ENCODE measurements around the gene WFDC5. TPM values are rescaled to one million over a fixed set of nuclear protein-coding genes. Genes with fewer than 3 reads are reported as not detected.

Gene WFDC5
- total RNA-seq, 1 experiment from 2014 or later, result not detected

DNA sequence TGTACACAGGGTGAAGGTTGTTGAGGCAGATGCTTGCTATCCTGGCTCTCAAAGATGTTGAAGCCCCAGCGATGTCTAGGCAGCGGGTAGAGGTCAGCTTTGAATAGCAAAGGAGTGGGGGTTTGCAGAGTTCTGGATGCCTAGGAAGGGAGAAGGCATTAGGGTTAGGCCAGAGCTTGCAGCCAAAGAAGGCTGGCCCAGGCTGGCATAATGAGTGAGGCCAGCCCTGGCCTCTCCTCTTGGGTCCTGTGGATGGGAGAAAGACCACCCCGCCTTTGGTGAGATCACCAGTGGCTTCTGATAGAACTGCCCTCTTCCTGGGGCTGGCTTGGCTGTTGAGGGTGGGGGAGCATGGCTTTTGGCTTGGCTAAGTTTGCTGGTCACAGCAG lies 406 bp upstream of the WFDC5 start (continued):
- TF ChIP-seq, protein P1, sequence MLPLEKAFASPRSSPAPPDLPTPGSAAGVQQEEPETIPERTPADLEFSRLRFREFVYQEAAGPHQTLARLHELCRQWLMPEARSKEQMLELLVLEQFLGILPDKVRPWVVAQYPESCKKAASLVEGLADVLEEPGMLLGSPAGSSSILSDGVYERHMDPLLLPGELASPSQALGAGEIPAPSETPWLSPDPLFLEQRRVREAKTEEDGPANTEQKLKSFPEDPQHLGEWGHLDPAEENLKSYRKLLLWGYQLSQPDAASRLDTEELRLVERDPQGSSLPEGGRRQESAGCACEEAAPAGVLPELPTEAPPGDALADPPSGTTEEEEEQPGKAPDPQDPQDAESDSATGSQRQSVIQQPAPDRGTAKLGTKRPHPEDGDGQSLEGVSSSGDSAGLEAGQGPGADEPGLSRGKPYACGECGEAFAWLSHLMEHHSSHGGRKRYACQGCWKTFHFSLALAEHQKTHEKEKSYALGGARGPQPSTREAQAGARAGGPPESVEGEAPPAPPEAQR (CRISPR knock-in tag; IDR thresholded peaks at IDR 0.05), result no peak
- TF ChIP-seq, protein P2, sequence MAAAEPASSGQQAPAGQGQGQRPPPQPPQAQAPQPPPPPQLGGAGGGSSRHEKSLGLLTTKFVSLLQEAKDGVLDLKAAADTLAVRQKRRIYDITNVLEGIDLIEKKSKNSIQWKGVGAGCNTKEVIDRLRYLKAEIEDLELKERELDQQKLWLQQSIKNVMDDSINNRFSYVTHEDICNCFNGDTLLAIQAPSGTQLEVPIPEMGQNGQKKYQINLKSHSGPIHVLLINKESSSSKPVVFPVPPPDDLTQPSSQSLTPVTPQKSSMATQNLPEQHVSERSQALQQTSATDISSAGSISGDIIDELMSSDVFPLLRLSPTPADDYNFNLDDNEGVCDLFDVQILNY (CRISPR knock-in tag; IDR thresholded peaks at IDR 0.05), result no peak
- TF ChIP-seq, protein P3, sequence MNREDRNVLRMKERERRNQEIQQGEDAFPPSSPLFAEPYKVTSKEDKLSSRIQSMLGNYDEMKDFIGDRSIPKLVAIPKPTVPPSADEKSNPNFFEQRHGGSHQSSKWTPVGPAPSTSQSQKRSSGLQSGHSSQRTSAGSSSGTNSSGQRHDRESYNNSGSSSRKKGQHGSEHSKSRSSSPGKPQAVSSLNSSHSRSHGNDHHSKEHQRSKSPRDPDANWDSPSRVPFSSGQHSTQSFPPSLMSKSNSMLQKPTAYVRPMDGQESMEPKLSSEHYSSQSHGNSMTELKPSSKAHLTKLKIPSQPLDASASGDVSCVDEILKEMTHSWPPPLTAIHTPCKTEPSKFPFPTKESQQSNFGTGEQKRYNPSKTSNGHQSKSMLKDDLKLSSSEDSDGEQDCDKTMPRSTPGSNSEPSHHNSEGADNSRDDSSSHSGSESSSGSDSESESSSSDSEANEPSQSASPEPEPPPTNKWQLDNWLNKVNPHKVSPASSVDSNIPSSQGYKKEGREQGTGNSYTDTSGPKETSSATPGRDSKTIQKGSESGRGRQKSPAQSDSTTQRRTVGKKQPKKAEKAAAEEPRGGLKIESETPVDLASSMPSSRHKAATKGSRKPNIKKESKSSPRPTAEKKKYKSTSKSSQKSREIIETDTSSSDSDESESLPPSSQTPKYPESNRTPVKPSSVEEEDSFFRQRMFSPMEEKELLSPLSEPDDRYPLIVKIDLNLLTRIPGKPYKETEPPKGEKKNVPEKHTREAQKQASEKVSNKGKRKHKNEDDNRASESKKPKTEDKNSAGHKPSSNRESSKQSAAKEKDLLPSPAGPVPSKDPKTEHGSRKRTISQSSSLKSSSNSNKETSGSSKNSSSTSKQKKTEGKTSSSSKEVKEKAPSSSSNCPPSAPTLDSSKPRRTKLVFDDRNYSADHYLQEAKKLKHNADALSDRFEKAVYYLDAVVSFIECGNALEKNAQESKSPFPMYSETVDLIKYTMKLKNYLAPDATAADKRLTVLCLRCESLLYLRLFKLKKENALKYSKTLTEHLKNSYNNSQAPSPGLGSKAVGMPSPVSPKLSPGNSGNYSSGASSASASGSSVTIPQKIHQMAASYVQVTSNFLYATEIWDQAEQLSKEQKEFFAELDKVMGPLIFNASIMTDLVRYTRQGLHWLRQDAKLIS (CRISPR knock-in tag; IDR thresholded peaks at IDR 0.05; ENCODE audit: borderline replicate concordance), result no peak
- no peak for TF ChIP-seq GABPB1 (CRISPR knock-in tag; IDR thresholded peaks at IDR 0.05)
- no peak for TF ChIP-seq NR1H2 (CRISPR knock-in tag; IDR thresholded peaks at IDR 0.05)

DNA sequence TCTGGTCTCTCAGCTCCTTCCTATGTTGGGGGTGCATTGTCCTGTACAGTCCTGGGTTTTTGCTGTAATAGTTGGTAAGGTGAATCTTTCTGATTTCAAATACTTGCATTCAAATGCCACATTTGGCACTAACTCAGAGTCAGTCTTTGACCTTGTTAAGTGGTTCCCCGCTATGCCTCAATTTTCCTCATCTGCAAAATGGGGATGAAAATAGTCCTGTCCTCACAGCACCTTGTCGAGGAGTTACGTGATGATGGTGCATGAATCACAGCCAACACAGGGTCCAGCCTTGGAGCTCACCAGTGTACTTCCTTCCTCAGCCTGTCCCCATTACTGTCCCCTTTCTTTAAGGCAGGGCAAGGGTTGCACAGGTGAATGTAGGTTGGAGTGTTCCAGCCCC lies 1.1 kb downstream of the WFDC5 start:
- peaks cover 8% of the 10 kb centered on the region; the same call in 1 of the 2 replicates for H3K4me1 Mint-ChIP-seq
- H3K27ac Mint-ChIP-seq, result no peak overlapping the region
- TF ChIP-seq KAT7 (CRISPR knock-in tag; IDR thresholded peaks at IDR 0.05; ENCODE audit: borderline replicate concordance) (no peak), TEAD1 (CRISPR knock-in tag; IDR thresholded peaks at IDR 0.05) (no peak), CREB1 (CRISPR knock-in tag; IDR thresholded peaks at IDR 0.05) (no peak), HMGA2 (CRISPR knock-in tag; IDR thresholded peaks at IDR 0.05) (no peak), FOXJ3 (CRISPR knock-in tag; IDR thresholded peaks at IDR 0.05; ENCODE audit: borderline replicate concordance) (no peak), SMAD4 (CRISPR knock-in tag; IDR thresholded peaks at IDR 0.05) (no peak)
- TF ChIP-seq, protein P4, sequence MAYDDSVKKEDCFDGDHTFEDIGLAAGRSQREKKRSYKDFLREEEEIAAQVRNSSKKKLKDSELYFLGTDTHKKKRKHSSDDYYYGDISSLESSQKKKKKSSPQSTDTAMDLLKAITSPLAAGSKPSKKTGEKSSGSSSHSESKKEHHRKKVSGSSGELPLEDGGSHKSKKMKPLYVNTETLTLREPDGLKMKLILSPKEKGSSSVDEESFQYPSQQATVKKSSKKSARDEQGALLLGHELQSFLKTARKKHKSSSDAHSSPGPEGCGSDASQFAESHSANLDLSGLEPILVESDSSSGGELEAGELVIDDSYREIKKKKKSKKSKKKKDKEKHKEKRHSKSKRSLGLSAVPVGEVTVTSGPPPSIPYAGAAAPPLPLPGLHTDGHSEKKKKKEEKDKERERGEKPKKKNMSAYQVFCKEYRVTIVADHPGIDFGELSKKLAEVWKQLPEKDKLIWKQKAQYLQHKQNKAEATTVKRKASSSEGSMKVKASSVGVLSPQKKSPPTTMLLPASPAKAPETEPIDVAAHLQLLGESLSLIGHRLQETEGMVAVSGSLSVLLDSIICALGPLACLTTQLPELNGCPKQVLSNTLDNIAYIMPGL (CRISPR knock-in tag; IDR thresholded peaks at IDR 0.05), result no peak
- TF ChIP-seq, protein P5, sequence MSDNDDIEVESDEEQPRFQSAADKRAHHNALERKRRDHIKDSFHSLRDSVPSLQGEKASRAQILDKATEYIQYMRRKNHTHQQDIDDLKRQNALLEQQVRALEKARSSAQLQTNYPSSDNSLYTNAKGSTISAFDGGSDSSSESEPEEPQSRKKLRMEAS (CRISPR knock-in tag; IDR thresholded peaks at IDR 0.05), result no peak
- TF ChIP-seq, protein P6, sequence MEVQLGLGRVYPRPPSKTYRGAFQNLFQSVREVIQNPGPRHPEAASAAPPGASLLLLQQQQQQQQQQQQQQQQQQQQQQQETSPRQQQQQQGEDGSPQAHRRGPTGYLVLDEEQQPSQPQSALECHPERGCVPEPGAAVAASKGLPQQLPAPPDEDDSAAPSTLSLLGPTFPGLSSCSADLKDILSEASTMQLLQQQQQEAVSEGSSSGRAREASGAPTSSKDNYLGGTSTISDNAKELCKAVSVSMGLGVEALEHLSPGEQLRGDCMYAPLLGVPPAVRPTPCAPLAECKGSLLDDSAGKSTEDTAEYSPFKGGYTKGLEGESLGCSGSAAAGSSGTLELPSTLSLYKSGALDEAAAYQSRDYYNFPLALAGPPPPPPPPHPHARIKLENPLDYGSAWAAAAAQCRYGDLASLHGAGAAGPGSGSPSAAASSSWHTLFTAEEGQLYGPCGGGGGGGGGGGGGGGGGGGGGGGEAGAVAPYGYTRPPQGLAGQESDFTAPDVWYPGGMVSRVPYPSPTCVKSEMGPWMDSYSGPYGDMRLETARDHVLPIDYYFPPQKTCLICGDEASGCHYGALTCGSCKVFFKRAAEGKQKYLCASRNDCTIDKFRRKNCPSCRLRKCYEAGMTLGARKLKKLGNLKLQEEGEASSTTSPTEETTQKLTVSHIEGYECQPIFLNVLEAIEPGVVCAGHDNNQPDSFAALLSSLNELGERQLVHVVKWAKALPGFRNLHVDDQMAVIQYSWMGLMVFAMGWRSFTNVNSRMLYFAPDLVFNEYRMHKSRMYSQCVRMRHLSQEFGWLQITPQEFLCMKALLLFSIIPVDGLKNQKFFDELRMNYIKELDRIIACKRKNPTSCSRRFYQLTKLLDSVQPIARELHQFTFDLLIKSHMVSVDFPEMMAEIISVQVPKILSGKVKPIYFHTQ (CRISPR knock-in tag; IDR thresholded peaks at IDR 0.05), result no peak
- TF ChIP-seq, protein P7, sequence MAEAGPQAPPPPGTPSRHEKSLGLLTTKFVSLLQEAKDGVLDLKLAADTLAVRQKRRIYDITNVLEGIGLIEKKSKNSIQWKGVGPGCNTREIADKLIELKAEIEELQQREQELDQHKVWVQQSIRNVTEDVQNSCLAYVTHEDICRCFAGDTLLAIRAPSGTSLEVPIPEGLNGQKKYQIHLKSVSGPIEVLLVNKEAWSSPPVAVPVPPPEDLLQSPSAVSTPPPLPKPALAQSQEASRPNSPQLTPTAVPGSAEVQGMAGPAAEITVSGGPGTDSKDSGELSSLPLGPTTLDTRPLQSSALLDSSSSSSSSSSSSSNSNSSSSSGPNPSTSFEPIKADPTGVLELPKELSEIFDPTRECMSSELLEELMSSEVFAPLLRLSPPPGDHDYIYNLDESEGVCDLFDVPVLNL (CRISPR knock-in tag; IDR thresholded peaks at IDR 0.05; ENCODE audit: borderline replicate concordance, low read depth), result no peak
- no peak overlapping the region for H3K4me3 Mint-ChIP-seq
- POLR2A ChIA-PET, result no interaction called here
- H3K36me3 Mint-ChIP-seq, result no peaks in the 10 kb centered on the region
- H3K9me3 Mint-ChIP-seq, result no peaks in the 10 kb centered on the region
- ATAC-seq (no peak), DNase-seq (ENCODE audit: low spot score) (no peak)
- CTCF ChIA-PET, result interaction anchor here (1.1 to 7.9 kb wide), 8 partner anchors 9 to 179 kb away, joined by 3 to 165 read pairs (median 6); partner anchors contain the start of gene KCNS1
- peaks cover 4% of the 10 kb centered on the region; the same call in 1 of the 2 replicates for H3K27me3 Mint-ChIP-seq (ENCODE audit: low read depth)
